Osteocyte (in vitro differentiated cells): ENCODE data around the gene CACNA1C. TPM values are rescaled to one million over a fixed set of nuclear protein-coding genes. Genes with fewer than 3 reads are reported as not detected.

Experiments
- DNase-seq: peaks from one replicate; pipeline ENCODE4 v3.0.0; 2021; ENCODE audit warnings: mixed read lengths; ENCODE audit not compliant: unreplicated experiment; ENCODE audit errors: extremely low spot score
- H3K27ac Mint-ChIP-seq: one replicate; pipeline ENCODE4 v1.8.0; 2021; ENCODE audit warnings: mild to moderate bottlenecking, mixed read lengths; ENCODE audit not compliant: unreplicated experiment
- H3K27me3 Mint-ChIP-seq: one replicate; pipeline ENCODE4 v1.8.0; 2021; ENCODE audit warnings: mixed read lengths; ENCODE audit not compliant: unreplicated experiment
- H3K36me3 Mint-ChIP-seq: one replicate; pipeline ENCODE4 v1.8.0; 2021; ENCODE audit warnings: mixed read lengths; ENCODE audit not compliant: unreplicated experiment
- H3K4me1 Mint-ChIP-seq: one replicate; pipeline ENCODE4 v1.8.0; 2021; ENCODE audit warnings: mixed read lengths; ENCODE audit not compliant: unreplicated experiment
- H3K4me3 Mint-ChIP-seq: one replicate; pipeline ENCODE4 v1.8.0; 2021; ENCODE audit warnings: mild to moderate bottlenecking, moderate library complexity, mixed read lengths; ENCODE audit not compliant: unreplicated experiment
- H3K9me3 Mint-ChIP-seq: one replicate; pipeline ENCODE4 v1.8.0; 2021; ENCODE audit warnings: mixed read lengths; ENCODE audit not compliant: unreplicated experiment
- total RNA-seq: library from RNA; stranded (reverse); gene quantifications from 2 replicates; pipeline ENCODE4 v1.2.1, GENCODE V29; 2021
- TF ChIP-seq, protein P1 (sequence below): fragments of 200-600 bp; sonication (generic); IDR thresholded peaks from 2 replicates; pipeline ENCODE4 v1.5.0; 2021; ENCODE audit warnings: antibody characterized with exemption, mild to moderate bottlenecking, moderate library complexity

CACNA1C gene
- total RNA-seq, 1 donor from 2014 or later: 67.4 TPM

DNA sequence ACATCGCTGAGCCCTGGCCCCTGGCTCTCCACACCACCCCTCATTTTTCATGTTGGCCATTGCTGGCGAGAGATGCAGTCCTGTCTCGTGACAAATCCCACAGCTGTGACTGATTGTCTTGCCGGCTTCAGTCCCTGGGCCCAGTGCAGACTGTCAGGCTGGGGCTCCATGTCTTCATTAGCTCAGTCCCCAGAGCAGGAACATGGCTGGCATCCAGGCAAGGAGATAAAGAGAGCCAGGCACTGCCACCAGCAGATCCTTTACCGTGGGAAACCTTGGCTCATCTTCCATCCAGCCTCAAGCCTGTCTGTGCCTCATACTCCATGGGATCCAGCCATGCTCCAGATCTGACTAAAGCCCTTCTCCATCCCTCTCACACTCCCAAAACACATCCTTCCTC, 457.3 kb downstream of the CACNA1C start:
- H3K9me3 Mint-ChIP-seq: no peaks in the 10 kb centered on the region
- H3K36me3 Mint-ChIP-seq: peaks cover 25% of the 10 kb centered on the region
- no peak overlapping the region for H3K4me3 Mint-ChIP-seq
- H3K4me1 Mint-ChIP-seq: peaks cover 4% of the 10 kb centered on the region
- TF ChIP-seq, protein P1, sequence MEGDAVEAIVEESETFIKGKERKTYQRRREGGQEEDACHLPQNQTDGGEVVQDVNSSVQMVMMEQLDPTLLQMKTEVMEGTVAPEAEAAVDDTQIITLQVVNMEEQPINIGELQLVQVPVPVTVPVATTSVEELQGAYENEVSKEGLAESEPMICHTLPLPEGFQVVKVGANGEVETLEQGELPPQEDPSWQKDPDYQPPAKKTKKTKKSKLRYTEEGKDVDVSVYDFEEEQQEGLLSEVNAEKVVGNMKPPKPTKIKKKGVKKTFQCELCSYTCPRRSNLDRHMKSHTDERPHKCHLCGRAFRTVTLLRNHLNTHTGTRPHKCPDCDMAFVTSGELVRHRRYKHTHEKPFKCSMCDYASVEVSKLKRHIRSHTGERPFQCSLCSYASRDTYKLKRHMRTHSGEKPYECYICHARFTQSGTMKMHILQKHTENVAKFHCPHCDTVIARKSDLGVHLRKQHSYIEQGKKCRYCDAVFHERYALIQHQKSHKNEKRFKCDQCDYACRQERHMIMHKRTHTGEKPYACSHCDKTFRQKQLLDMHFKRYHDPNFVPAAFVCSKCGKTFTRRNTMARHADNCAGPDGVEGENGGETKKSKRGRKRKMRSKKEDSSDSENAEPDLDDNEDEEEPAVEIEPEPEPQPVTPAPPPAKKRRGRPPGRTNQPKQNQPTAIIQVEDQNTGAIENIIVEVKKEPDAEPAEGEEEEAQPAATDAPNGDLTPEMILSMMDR: no peak
- H3K27ac Mint-ChIP-seq: no peak overlapping the region
- no peaks in the 10 kb centered on the region for H3K27me3 Mint-ChIP-seq
- DNase-seq: no peak

- H3K27me3 Mint-ChIP-seq: no peaks in the 10 kb centered on the region
- no peak for DNase-seq
- peaks cover 45% of the 10 kb centered on the region for H3K36me3 Mint-ChIP-seq
- no peak overlapping the region for H3K27ac Mint-ChIP-seq
- H3K4me1 Mint-ChIP-seq: no peaks in the 10 kb centered on the region
- no peaks in the 10 kb centered on the region for H3K9me3 Mint-ChIP-seq
- TF ChIP-seq, protein P1: no peak
- H3K4me3 Mint-ChIP-seq: no peak overlapping the region
Measured at GRCh38 chr12:2513141-2514037, 460.6 kb downstream of the CACNA1C start.

GRCh38 chr12:2514038-2514340, 461.2 kb downstream of the CACNA1C start:
- DNase-seq: no peak
- no peak overlapping the region for H3K27ac Mint-ChIP-seq
- TF ChIP-seq, protein P1: no peak
- peaks cover 48% of the 10 kb centered on the region for H3K36me3 Mint-ChIP-seq
- no peaks in the 10 kb centered on the region for H3K27me3 Mint-ChIP-seq
- no peaks in the 10 kb centered on the region for H3K9me3 Mint-ChIP-seq
- no peaks in the 10 kb centered on the region for H3K4me1 Mint-ChIP-seq
- H3K4me3 Mint-ChIP-seq: no peak overlapping the region

GRCh38 chr12:2520722-2521246, 468.0 kb downstream of the CACNA1C start:
- H3K4me1 Mint-ChIP-seq: no peaks in the 10 kb centered on the region

GRCh38 chr12:2523317-2523716, 470.5 kb downstream of the CACNA1C start:
- no peaks in the 10 kb centered on the region for H3K27me3 Mint-ChIP-seq
- TF ChIP-seq, protein P1: no peak

More at GRCh38 chr12:2520722-2521246, 468.0 kb downstream of the CACNA1C start:
- H3K4me3 Mint-ChIP-seq: no peak overlapping the region
- peaks cover 7% of the 10 kb centered on the region for H3K9me3 Mint-ChIP-seq
- DNase-seq: no peak
- TF ChIP-seq, protein P1: no peak
- H3K36me3 Mint-ChIP-seq: peaks cover 52% of the 10 kb centered on the region
- no peaks in the 10 kb centered on the region for H3K27me3 Mint-ChIP-seq
- H3K27ac Mint-ChIP-seq: no peak overlapping the region

More at GRCh38 chr12:2523317-2523716, 470.5 kb downstream of the CACNA1C start:
- no peak for DNase-seq
- Mint-ChIP-seq H3K9me3 (peaks cover 7% of the 10 kb centered on the region), H3K4me3 (no peak overlapping the region), H3K27ac (no peak overlapping the region), H3K4me1 (no peaks in the 10 kb centered on the region), H3K36me3 (peaks cover 44% of the 10 kb centered on the region)
